ENCODE data around the gene MRPL3.

DNA sequence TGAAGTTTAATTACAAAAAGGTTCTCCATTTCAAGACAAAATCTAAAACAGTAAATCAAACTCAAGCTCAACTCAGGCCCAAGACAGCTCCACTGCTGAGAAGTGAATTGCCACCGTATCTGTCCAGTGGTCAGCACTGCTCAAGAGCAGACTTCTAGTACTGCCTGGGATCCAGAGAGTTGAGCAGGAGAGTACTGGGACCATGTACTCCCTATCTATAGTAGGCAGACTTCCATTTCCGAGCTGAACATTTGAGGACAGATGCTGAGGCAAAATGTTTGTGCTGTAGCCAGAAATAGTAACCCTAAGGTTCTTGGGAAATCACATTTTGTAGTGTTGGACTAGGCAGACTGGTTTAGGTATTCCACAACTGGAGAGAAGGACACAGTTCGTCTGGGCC is 44.1 kb downstream of the MRPL3 start:
- no peak for TF ChIP-seq POLR2A (IDR thresholded peaks at IDR 0.05)
- TF ChIP-seq, protein P1, sequence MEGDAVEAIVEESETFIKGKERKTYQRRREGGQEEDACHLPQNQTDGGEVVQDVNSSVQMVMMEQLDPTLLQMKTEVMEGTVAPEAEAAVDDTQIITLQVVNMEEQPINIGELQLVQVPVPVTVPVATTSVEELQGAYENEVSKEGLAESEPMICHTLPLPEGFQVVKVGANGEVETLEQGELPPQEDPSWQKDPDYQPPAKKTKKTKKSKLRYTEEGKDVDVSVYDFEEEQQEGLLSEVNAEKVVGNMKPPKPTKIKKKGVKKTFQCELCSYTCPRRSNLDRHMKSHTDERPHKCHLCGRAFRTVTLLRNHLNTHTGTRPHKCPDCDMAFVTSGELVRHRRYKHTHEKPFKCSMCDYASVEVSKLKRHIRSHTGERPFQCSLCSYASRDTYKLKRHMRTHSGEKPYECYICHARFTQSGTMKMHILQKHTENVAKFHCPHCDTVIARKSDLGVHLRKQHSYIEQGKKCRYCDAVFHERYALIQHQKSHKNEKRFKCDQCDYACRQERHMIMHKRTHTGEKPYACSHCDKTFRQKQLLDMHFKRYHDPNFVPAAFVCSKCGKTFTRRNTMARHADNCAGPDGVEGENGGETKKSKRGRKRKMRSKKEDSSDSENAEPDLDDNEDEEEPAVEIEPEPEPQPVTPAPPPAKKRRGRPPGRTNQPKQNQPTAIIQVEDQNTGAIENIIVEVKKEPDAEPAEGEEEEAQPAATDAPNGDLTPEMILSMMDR (IDR thresholded peaks at IDR 0.05) = no peak
- no peak for TF ChIP-seq EP300 (IDR thresholded peaks at IDR 0.05)

Measured in upper lobe of left lung (tissue), 4 donors.